ENCODE data around the gene SRSF2. TPM values are rescaled to one million over a fixed set of nuclear protein-coding genes. Genes with fewer than 3 reads are reported as not detected.

SRSF2 gene
- total and polyA plus RNA-seq, 3 donors from 2014 or later = 196 to 461 (median 365) TPM

- intact Hi-C loops (cut with DNase I; ENCODE audit: low total_unique reads) = no loop called here
- peak overlapping the region; percentile 18 to 87 for H3K27ac ChIP-seq
- DNase-seq = no peak
- 56% methylated on average over 16 of the region's 16 CpGs for WGBS, 2 donors
- H3K27me3 ChIP-seq = no peaks in the 10 kb centered on the region
- no peaks in the 10 kb centered on the region for H3K9me3 ChIP-seq
- TF ChIP-seq POLR2A (IDR thresholded peaks at IDR 0.05) = no peak
- no peak for TF ChIP-seq CTCF (IDR thresholded peaks at IDR 0.05)
- H3K36me3 ChIP-seq (ENCODE audit: low read depth, missing control alignments) = no peaks in the 10 kb centered on the region
- no peak overlapping the region for H3K4me3 ChIP-seq
- H3K4me1 ChIP-seq = peaks cover 81% of the 10 kb centered on the region
These were observed 41.9 kb downstream of the SRSF2 start for GRCh38 chr17:76695059-76695831.

GRCh38 chr17:76691379-76692191 is 45.5 kb downstream of the SRSF2 start:
- Histone ChIP-seq H3K4me1 (peaks cover 79% of the 10 kb centered on the region), H3K27me3 (no peaks in the 10 kb centered on the region), H3K4me3 (no peak overlapping the region), H3K9me3 (no peaks in the 10 kb centered on the region), H3K36me3 (ENCODE audit: low read depth, missing control alignments) (no peaks in the 10 kb centered on the region), H3K27ac (peak overlapping the region; percentile 37 to 38)
- intact Hi-C loops (cut with DNase I; ENCODE audit: low total_unique reads) = no loop called here
- 60 to 62% methylated on average over 14 of the region's 14 CpGs for WGBS, 2 donors
- TF ChIP-seq POLR2A (IDR thresholded peaks at IDR 0.05) (no peak), CTCF (IDR thresholded peaks at IDR 0.05) (no peak)
- DNase-seq = no peak

- 65 to 69% methylated on average over 13 of the region's 13 CpGs for WGBS, 2 donors
- intact Hi-C loops (cut with DNase I; ENCODE audit: low total_unique reads) = no loop called here
- no peaks in the 10 kb centered on the region for H3K27me3 ChIP-seq
- no peaks in the 10 kb centered on the region for H3K9me3 ChIP-seq
- H3K27ac ChIP-seq = peak overlapping the region; percentile 37 to 38
- no peaks in the 10 kb centered on the region for H3K36me3 ChIP-seq (ENCODE audit: low read depth, missing control alignments)
- no peak for DNase-seq
- no peak overlapping the region for H3K4me3 ChIP-seq
- TF ChIP-seq POLR2A (IDR thresholded peaks at IDR 0.05) (no peak), CTCF (IDR thresholded peaks at IDR 0.05) (no peak)
- peaks cover 80% of the 10 kb centered on the region for H3K4me1 ChIP-seq
These were observed 46.4 kb downstream of the SRSF2 start for GRCh38 chr17:76690596-76691280.

- Histone ChIP-seq H3K36me3 (ENCODE audit: low read depth, missing control alignments) (no peaks in the 10 kb centered on the region), H3K4me1 (peaks cover 78% of the 10 kb centered on the region), H3K9me3 (no peaks in the 10 kb centered on the region), H3K27ac (peak overlapping the region; percentile 89 to 92), H3K27me3 (no peaks in the 10 kb centered on the region), H3K4me3 (no peak overlapping the region)
- no peak for DNase-seq
- intact Hi-C loops (cut with DNase I; ENCODE audit: low total_unique reads) = no loop called here
- WGBS, 2 donors = 76 to 83% methylated on average over 11 of the region's 11 CpGs
- TF ChIP-seq CTCF (IDR thresholded peaks at IDR 0.05) = no peak
- no peak for TF ChIP-seq POLR2A (IDR thresholded peaks at IDR 0.05)
These were observed 47.3 kb downstream of the SRSF2 start for GRCh38 chr17:76689859-76690258.

Data from testis (tissue), 3 donors.